ENCODE results near the gene SLC19A1.

- TF ChIP-seq CTCF (IDR thresholded peaks at IDR 0.05): no peak
- no peak for TF ChIP-seq POLR2A (IDR thresholded peaks at IDR 0.05)
Measured at GRCh38 chr21:45532826-45533360, 9.3 kb downstream of the SLC19A1 start.
